Vagina (tissue), 2 donors: Measurements from ENCODE around the gene CCT6B.

Experiments used
- POLR2A ChIP-seq, 2 donors: fragments of 450-650 bp; IDR thresholded peaks; one replicate each; pipeline ENCODE4 v1.6.1; 2017; ENCODE audit warnings: antibody characterized with exemption in 2 of 2, mild to moderate bottlenecking in 2 of 2, moderate library complexity in 2 of 2
- TF ChIP-seq, protein P1 (sequence below), 3 experiments: fragments of 450-650 bp in 2 of 3; fragments of 200-600 bp in 1 of 3; sonication (generic) in 1 of 3; IDR thresholded peaks; one replicate each; pipeline ENCODE4 v1.5.1; 2017 to 2019; ENCODE audit warnings: antibody characterized with exemption in 3 of 3, mild to moderate bottlenecking in 2 of 3, moderate library complexity in 2 of 3

DNA sequence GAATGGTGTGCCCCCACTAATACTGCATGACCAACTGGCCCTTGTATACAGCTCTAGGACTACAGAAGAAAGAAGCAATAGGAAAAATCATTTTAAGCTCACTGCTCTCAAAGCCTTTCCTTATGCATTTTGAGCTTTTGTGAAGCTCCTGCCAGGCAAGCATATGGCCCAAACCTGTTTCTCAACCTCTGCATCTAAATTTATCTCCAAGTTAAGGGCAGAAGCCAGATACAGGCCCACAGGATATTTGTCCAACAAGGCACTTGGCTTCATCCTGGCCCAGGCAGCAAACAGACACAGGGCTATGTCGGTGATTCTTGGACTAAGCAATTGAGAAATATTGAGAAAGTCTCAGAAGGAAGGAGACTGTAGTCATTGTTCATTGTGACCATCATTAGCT is 43.9 kb downstream of the CCT6B start:
- no peak for TF ChIP-seq POLR2A (IDR thresholded peaks at IDR 0.05)
- TF ChIP-seq, protein P1, sequence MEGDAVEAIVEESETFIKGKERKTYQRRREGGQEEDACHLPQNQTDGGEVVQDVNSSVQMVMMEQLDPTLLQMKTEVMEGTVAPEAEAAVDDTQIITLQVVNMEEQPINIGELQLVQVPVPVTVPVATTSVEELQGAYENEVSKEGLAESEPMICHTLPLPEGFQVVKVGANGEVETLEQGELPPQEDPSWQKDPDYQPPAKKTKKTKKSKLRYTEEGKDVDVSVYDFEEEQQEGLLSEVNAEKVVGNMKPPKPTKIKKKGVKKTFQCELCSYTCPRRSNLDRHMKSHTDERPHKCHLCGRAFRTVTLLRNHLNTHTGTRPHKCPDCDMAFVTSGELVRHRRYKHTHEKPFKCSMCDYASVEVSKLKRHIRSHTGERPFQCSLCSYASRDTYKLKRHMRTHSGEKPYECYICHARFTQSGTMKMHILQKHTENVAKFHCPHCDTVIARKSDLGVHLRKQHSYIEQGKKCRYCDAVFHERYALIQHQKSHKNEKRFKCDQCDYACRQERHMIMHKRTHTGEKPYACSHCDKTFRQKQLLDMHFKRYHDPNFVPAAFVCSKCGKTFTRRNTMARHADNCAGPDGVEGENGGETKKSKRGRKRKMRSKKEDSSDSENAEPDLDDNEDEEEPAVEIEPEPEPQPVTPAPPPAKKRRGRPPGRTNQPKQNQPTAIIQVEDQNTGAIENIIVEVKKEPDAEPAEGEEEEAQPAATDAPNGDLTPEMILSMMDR (IDR thresholded peaks at IDR 0.05): no peak
